ENCODE results near the gene MASP2. TPM values are rescaled to one million over a fixed set of nuclear protein-coding genes. Genes with fewer than 3 reads are reported as not detected.

MASP2 gene
- total and polyA plus RNA-seq, 9 of the 15 experiments (the other 6 are each of a cell fraction or from before 2014, with no cell fraction given) = 0.01 to 0.23 (median 0.06) TPM; not detected in 3

- no peak for TF ChIP-seq MNT (conservative IDR thresholded peaks at IDR 0.05)
- no peak for TF ChIP-seq USF1 (CRISPR knock-in tag; IDR thresholded peaks at IDR 0.05)
Measured at GRCh38 chr1:11044086-11044848, 2.8 kb downstream of the MASP2 start (continued).

- no TSS peak for BruUV-seq (replicated peaks)
- Histone ChIP-seq H4K20me1 (replicated peaks; ENCODE audit: control insufficient read depth, insufficient read depth, low read length) (no peaks in the 10 kb centered on the region), H3K9me1 (ENCODE audit: control insufficient read depth, insufficient read depth, low read length) (no peaks in the 10 kb centered on the region), H3K27ac (ENCODE audit: extremely low read depth, low read depth, low read length) (no peak overlapping the region), H3K4me1 (replicated peaks in 1 of 2; ENCODE audit: control insufficient read depth in 2 of 2, insufficient read depth in 2 of 2, low read length in 2 of 2) (peaks cover 0 to 26% of the 10 kb centered on the region in 2 experiments; a peak in 2 of 5 replicates), H3K4me3 (no peak overlapping the region), H3K36me3 (ENCODE audit: control insufficient read depth, insufficient read depth, low read length) (no peaks in the 10 kb centered on the region), H3K9ac (ENCODE audit: insufficient read depth in 1 of 2, low read depth in 2 of 2, low read length in 2 of 2) (no peak overlapping the region), H3K79me2 (ENCODE audit: control insufficient read depth, insufficient read depth, low read length) (no peaks in the 10 kb centered on the region), H3K9me3 (replicated peaks; ENCODE audit: control insufficient read depth, insufficient read depth, low read depth, low read length) (no peaks in the 10 kb centered on the region), H2AFZ (ENCODE audit: low read depth, low read length) (no peak overlapping the region), H3K4me2 (ENCODE audit: insufficient read depth, low read length) (no peak overlapping the region), H3K27me3 (ENCODE audit: control insufficient read depth in 2 of 2, insufficient read depth in 2 of 2, low read length in 2 of 2) (peaks cover 0 to 8% of the 10 kb centered on the region in 2 experiments; a peak in 1 of 5 replicates)
- POLR2A ChIA-PET = interaction anchor here (1.2 kb wide), 1 partner anchor 9 kb away, joined by 4 read pairs; no protein-coding TSS in a partner anchor
- WGBS (ENCODE audit: insufficient coverage, low coverage, missing lambda C conversion rate) = 4% methylated on average over 19 of the region's 19 CpGs
- DNase-seq (ENCODE audit: extremely low read depth in 1 of 4, low spot score in 3 of 4) (peak in 1 of 4 experiments; percentile 7), FAIRE-seq (no peak), ATAC-seq (no peak; the same call in 2 of the 3 replicates)
- in situ Hi-C loops (cut with MboI) = no loop called here
- CTCF ChIA-PET (ENCODE audit: low intra/inter-chr PET ratio) = no interaction called here
- TF ChIP-seq TOE1 (IDR thresholded peaks at IDR 0.05; ENCODE audit: borderline replicate concordance) (no peak), TOE1 (CRISPR knock-in tag; IDR thresholded peaks at IDR 0.05; ENCODE audit: borderline replicate concordance, low read depth) (no peak), BACH1 (tag; IDR thresholded peaks at IDR 0.05) (no peak), PHF21A (IDR thresholded peaks at IDR 0.05; ENCODE audit: borderline replicate concordance, low read depth) (no peak), HNRNPLL (IDR thresholded peaks at IDR 0.05; ENCODE audit: low read depth, low read length, poor library complexity, severe bottlenecking) (peak; percentile 20)
- intact Hi-C loops (cut with micrococcal nuclease) = no loop called here
Measured at GRCh38 chr1:11042995-11043874, 3.8 kb downstream of the MASP2 start.
